Body of pancreas (tissue), 4 donors: ENCODE results near the gene IFI27L1.

Experiments
- CTCF ChIP-seq, 7 experiments: fragments of 450-650 bp in 4 of 7; fragments of 200-600 bp in 3 of 7; sonication (generic) in 3 of 7; IDR thresholded peaks; one replicate each; pipeline ENCODE4 v1.5.1; 2016 to 2019; ENCODE audit warnings: antibody characterized with exemption in 7 of 7
- POLR2A ChIP-seq, 3 donors: fragments of 450-650 bp; IDR thresholded peaks; one replicate each; pipeline ENCODE4 v1.6.1; 2016; ENCODE audit warnings: antibody characterized with exemption in 3 of 3, mild to moderate bottlenecking in 2 of 3

GRCh38 chr14:94129758-94130414 lies 48.8 kb downstream of the IFI27L1 start:
- TF ChIP-seq POLR2A (IDR thresholded peaks at IDR 0.05) (no peak), CTCF (IDR thresholded peaks at IDR 0.05) (no peak)
